Astrocyte (in vitro differentiated cells and primary cell): Measurements from ENCODE around the gene CYGB. TPM values are rescaled to one million over a fixed set of nuclear protein-coding genes. Genes with fewer than 3 reads are reported as not detected.

Experiments
- DNase-seq: peaks from one replicate; pipeline ENCODE4 v3.0.0-alpha.2; 2010; ENCODE audit warnings: low read depth
- FAIRE-seq: peaks from 2 replicates; lab custom pipeline; 2011; peaks lifted over from hg19 to GRCh38; lab: Jason Lieb, UNC
- H2AFZ ChIP-seq: 2 replicates; pipeline ENCODE4 v1.6.0; 2012; ENCODE audit warnings: low read depth, low read length, inconsistent platforms
- H3K27ac ChIP-seq: 2 replicates; pipeline ENCODE4 v1.5.1; 2011; ENCODE audit warnings: low read depth, low read length, inconsistent platforms
- H3K27me3 ChIP-seq: 2 replicates; pipeline ENCODE4 v1.6.0; 2011; ENCODE audit warnings: low read length, inconsistent platforms; ENCODE audit not compliant: insufficient read depth
- H3K36me3 ChIP-seq: 2 replicates; pipeline ENCODE4 v1.5.1; 2011; ENCODE audit warnings: low read length, inconsistent platforms; ENCODE audit not compliant: insufficient read depth
- H3K4me1 ChIP-seq: 2 replicates; pipeline ENCODE4 v1.5.1; 2011; ENCODE audit warnings: low read length, inconsistent platforms; ENCODE audit not compliant: insufficient read depth
- H3K4me2 ChIP-seq: 2 replicates; pipeline ENCODE4 v1.6.0; 2012; ENCODE audit warnings: low read length, inconsistent platforms
- H3K4me3 ChIP-seq: 2 replicates; pipeline ENCODE4 v1.5.1; 2011; ENCODE audit warnings: low read depth, mild to moderate bottlenecking, low read length, inconsistent platforms; ENCODE audit not compliant: insufficient read depth
- H3K79me2 ChIP-seq: 2 replicates; pipeline ENCODE4 v1.6.0; 2012; ENCODE audit warnings: mild to moderate bottlenecking, low read length, inconsistent platforms; ENCODE audit not compliant: insufficient read depth
- H3K9ac ChIP-seq: 2 replicates; pipeline ENCODE4 v1.6.0; 2012; ENCODE audit warnings: mild to moderate bottlenecking, low read length, inconsistent platforms
- H3K9me3 ChIP-seq: 2 replicates; pipeline ENCODE4 v1.5.1; 2012; ENCODE audit warnings: low read depth, mild to moderate bottlenecking, low read length, inconsistent platforms; ENCODE audit not compliant: insufficient read depth
- H4K20me1 ChIP-seq: 2 replicates; pipeline ENCODE4 v1.6.0; 2012; ENCODE audit warnings: low read length, inconsistent platforms; ENCODE audit not compliant: insufficient read depth
- H3K27ac Mint-ChIP-seq: one replicate; pipeline ENCODE4 v1.8.0; 2021; ENCODE audit warnings: mild to moderate bottlenecking, mixed read lengths; ENCODE audit not compliant: unreplicated experiment
- H3K27me3 Mint-ChIP-seq: one replicate; pipeline ENCODE4 v1.8.0; 2021; ENCODE audit warnings: low read depth, mixed read lengths; ENCODE audit not compliant: unreplicated experiment
- H3K36me3 Mint-ChIP-seq: one replicate; pipeline ENCODE4 v1.8.0; 2021; ENCODE audit warnings: low read depth, mixed read lengths; ENCODE audit not compliant: unreplicated experiment
- H3K4me1 Mint-ChIP-seq: one replicate; pipeline ENCODE4 v1.8.0; 2021; ENCODE audit warnings: low read depth, mixed read lengths; ENCODE audit not compliant: unreplicated experiment
- H3K4me3 Mint-ChIP-seq: one replicate; pipeline ENCODE4 v1.8.0; 2021; ENCODE audit warnings: mild to moderate bottlenecking, moderate library complexity, mixed read lengths; ENCODE audit not compliant: unreplicated experiment
- H3K9me3 Mint-ChIP-seq: one replicate; pipeline ENCODE4 v1.8.0; 2021; ENCODE audit warnings: mild to moderate bottlenecking, mixed read lengths; ENCODE audit not compliant: unreplicated experiment
- EZH2 ChIP-seq: IDR thresholded peaks from 2 replicates; pipeline ENCODE4 v1.6.1; 2012; ENCODE audit warnings: mild to moderate bottlenecking, low read length, inconsistent platforms; ENCODE audit not compliant: insufficient read depth
- total RNA-seq: library from RNA; stranded (reverse); gene quantifications from 2 replicates; pipeline ENCODE4 v1.2.1, GENCODE V29; 2021
- TF ChIP-seq, protein P1 (sequence below): IDR thresholded peaks from 2 replicates; pipeline ENCODE4 v1.5.1; 2011; ENCODE audit warnings: low read depth, mild to moderate bottlenecking, inconsistent platforms, low read length, moderate library complexity; ENCODE audit not compliant: insufficient read depth

CYGB gene
- total RNA-seq, 1 donor from 2014 or later: 29.2 TPM

DNA sequence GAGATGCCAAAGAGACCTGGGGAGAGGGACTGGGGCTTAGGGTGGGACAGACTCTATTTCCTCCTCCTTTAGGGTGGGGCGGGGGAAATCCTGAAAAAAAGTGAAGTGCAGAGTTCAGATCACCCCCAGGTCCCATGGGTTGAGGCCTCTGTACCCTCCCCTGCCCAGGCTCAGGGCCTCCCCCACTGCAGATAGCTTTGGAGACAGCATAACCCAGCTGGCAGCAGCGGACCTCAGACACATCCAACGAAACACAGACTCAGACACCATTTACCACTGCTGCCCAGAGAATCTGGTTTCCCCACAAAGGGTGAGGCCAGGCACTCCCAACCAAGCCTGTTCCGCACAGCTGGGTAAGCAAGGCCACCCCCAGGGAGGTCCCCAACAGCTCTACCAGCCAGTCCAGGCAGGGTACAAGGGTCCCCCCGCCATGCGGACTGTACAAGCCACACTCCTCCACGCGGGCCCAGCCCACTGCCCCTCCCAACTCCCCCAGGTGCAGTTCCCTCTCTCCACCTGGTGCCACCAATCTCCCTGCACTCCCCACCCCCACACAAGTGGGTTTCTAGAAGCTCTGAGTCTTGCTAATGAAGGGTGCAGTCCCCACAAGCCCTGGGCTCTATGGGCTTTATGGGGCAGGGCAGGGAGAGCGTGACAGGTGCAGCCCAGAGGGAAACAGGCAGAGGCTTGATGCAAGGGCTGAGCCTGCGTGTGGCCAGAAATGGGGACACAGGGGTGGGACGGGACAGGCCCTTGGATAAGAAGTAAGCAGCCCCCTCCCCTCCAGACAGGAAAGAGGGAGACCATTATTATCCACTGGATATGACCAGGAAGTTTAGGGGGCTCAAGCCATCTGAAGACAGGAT is 45.2 kb downstream of the CYGB start:
- no peak overlapping the region for H3K27ac Mint-ChIP-seq
- H3K4me2 ChIP-seq: peak overlapping the region; percentile 82
- no peak for FAIRE-seq

DNA sequence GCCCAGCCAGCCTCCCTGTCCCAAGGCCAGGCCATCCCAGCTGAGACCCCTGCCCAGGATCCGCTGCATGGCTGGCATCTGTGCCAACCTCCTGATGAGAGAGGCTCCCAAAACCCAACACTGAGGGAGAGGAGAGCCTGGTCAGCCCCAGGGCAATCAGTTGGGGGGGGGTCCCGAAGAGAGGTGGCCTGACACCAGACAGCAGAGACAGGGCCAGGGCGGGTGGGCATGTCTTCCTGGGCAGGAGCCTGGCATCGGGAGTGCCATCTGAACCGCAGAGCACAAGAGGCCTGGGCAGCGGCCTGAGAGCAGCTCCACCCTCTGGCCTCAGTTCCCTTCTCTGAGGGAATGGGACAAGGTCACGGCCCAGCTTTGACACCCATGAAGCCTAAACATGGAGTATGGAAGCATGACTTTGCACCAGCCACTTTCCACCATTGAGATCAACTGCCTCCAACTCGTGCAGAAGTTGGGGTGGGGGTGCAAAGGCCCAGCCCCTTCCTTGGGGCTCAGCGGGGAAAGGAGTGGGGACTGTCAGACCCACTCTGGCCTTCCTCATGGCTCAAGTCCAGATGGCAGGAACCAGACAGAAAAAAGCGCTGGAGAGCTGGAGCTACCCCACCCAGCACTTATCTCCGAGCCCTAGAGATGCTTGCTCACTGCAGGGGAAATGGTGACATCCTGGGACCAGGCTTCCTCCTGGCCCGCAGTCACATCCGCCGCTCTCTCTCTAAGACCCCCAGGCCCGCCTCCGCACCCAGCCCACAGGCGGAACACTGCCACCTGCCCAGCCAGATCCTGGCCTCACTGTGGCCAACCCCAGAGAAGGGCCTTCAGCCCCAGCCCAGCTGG is 46.0 kb downstream of the CYGB start:
- peaks cover 4% of the 10 kb centered on the region for H3K36me3 Mint-ChIP-seq
- Histone ChIP-seq H3K4me1 (peaks cover 18% of the 10 kb centered on the region), H3K79me2 (peaks cover 7% of the 10 kb centered on the region), H4K20me1 (peaks cover 18% of the 10 kb centered on the region), H3K36me3 (no peaks in the 10 kb centered on the region), H3K9ac (no peak overlapping the region), H3K27me3 (no peaks in the 10 kb centered on the region), H3K27ac (no peak overlapping the region), H2AFZ (no peak overlapping the region), H3K4me2 (no peak overlapping the region), H3K9me3 (no peaks in the 10 kb centered on the region), H3K4me3 (no peak overlapping the region)
- TF ChIP-seq, protein P1, sequence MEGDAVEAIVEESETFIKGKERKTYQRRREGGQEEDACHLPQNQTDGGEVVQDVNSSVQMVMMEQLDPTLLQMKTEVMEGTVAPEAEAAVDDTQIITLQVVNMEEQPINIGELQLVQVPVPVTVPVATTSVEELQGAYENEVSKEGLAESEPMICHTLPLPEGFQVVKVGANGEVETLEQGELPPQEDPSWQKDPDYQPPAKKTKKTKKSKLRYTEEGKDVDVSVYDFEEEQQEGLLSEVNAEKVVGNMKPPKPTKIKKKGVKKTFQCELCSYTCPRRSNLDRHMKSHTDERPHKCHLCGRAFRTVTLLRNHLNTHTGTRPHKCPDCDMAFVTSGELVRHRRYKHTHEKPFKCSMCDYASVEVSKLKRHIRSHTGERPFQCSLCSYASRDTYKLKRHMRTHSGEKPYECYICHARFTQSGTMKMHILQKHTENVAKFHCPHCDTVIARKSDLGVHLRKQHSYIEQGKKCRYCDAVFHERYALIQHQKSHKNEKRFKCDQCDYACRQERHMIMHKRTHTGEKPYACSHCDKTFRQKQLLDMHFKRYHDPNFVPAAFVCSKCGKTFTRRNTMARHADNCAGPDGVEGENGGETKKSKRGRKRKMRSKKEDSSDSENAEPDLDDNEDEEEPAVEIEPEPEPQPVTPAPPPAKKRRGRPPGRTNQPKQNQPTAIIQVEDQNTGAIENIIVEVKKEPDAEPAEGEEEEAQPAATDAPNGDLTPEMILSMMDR: no peak
- TF ChIP-seq EZH2: no peak
- H3K27me3 Mint-ChIP-seq: no peaks in the 10 kb centered on the region
- no peak overlapping the region for H3K27ac Mint-ChIP-seq
- H3K4me1 Mint-ChIP-seq: peaks cover 9% of the 10 kb centered on the region
- FAIRE-seq (no peak), DNase-seq (no peak)
- H3K4me3 Mint-ChIP-seq: no peak overlapping the region
- no peaks in the 10 kb centered on the region for H3K9me3 Mint-ChIP-seq

More for the DNA sequence above, 45.2 kb downstream of the CYGB start:
- H3K9ac ChIP-seq: peak overlapping the region; percentile 62
- DNase-seq: no peak
- H3K27ac ChIP-seq: peak overlapping the region; percentile 51
- H3K9me3 ChIP-seq: no peaks in the 10 kb centered on the region
- no peak overlapping the region for H3K4me3 ChIP-seq
- H3K4me1 Mint-ChIP-seq: peaks cover 9% of the 10 kb centered on the region
- peaks cover 18% of the 10 kb centered on the region for H3K4me1 ChIP-seq
- TF ChIP-seq EZH2: no peak
- TF ChIP-seq, protein P1: no peak
- H3K36me3 ChIP-seq: no peaks in the 10 kb centered on the region
- no peak overlapping the region for H3K4me3 Mint-ChIP-seq
- peaks cover 4% of the 10 kb centered on the region for H3K36me3 Mint-ChIP-seq
- H2AFZ ChIP-seq: peak overlapping the region; percentile 65
- H3K27me3 ChIP-seq: no peaks in the 10 kb centered on the region
- no peaks in the 10 kb centered on the region for H3K27me3 Mint-ChIP-seq
- no peaks in the 10 kb centered on the region for H3K9me3 Mint-ChIP-seq
- peaks cover 19% of the 10 kb centered on the region for H4K20me1 ChIP-seq
- peaks cover 12% of the 10 kb centered on the region for H3K79me2 ChIP-seq
